ENCODE data around the gene CCR7. TPM values are rescaled to one million over a fixed set of nuclear protein-coding genes. Genes with fewer than 3 reads are reported as not detected.

Gene CCR7
- polyA plus RNA-seq, 2 of the 4 experiments (the other 2 are of a cell fraction): 0.84 to 1.4 TPM

DNA sequence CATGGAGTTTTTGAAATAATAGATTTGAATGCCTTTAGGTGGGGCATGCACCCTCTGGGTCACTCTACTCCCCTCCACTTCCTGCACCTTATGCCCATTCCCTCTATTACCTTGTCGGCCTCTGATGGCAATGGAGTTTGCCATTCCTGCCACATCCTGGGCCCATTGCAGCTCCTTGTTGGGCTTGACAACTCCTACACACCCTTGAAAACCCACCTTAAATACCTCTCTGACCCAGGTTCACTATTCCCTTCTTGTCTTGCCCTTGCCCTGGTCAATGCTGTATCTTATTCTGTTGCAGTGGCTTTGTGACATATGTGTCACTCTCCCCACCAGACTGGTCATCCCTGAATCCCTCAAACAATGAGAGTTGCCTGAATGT lies 2.4 kb downstream of the CCR7 start:
- FAIRE-seq (no peak), DNase-seq (ENCODE audit: low read depth in 1 of 2, low spot score in 1 of 2) (no peak), ATAC-seq (no peak)
- ChIA-PET CTCF (interaction anchor here (0.9 to 26.0 kb wide), 7 partner anchors 9 to 211 kb away, joined by 4 to 1144 read pairs (median 7); partner anchors contain the start of genes GJD3 and IGFBP4), POLR2A (no interaction called here)
- H3K4me1 ChIP-seq: peaks cover 39% of the 10 kb centered on the region
- 74% methylated on average over 1 of the region's 1 CpG for WGBS (ENCODE audit: missing lambda C conversion rate)
- H3K27ac ChIP-seq: peak overlapping the region in 1 of 2 experiments; percentile 95; a peak in 3 of 6 replicates
- no peak overlapping the region for H3K4me2 ChIP-seq
- no peak for TF ChIP-seq MAZ (IDR thresholded peaks at IDR 0.05; ENCODE audit: borderline replicate concordance, low read depth, low read length)
- H3K9me3 ChIP-seq: peaks cover 9% of the 10 kb centered on the region; the same call in 1 of the 3 replicates
- no peak overlapping the region for H3K4me3 ChIP-seq

GRCh38 chr17:40561871-40562611 lies 3.2 kb downstream of the CCR7 start:
- 90% methylated on average over 8 of the region's 8 CpGs for WGBS (ENCODE audit: missing lambda C conversion rate)
- DNase-seq (ENCODE audit: low read depth in 1 of 2, low spot score in 1 of 2) (peak in 1 of 2 experiments; percentile 39), FAIRE-seq (no peak), ATAC-seq (peak in 1 of 2 experiments; percentile 4; a peak in 1 of 6 replicates)
- peak overlapping the region; percentile 95 to 99 for H3K27ac ChIP-seq
- no peak overlapping the region for H3K4me3 ChIP-seq
- peaks cover 47% of the 10 kb centered on the region for H3K4me1 ChIP-seq
- no peak overlapping the region for H3K4me2 ChIP-seq
- CTCF ChIA-PET: interaction anchor here (0.6 to 26.0 kb wide), 17 partner anchors 8 to 259 kb away, joined by 3 to 1144 read pairs (median 33); partner anchors contain the start of genes GJD3, IGFBP4 and TOP2A
- POLR2A ChIA-PET: interaction anchor here (2.3 kb wide), 1 partner anchor 99 kb away, joined by 21 read pairs; no protein-coding TSS in a partner anchor
- TF ChIP-seq TFCP2L1 (CRISPR knock-in tag; IDR thresholded peaks at IDR 0.05): no peak
- TF ChIP-seq, protein P1, sequence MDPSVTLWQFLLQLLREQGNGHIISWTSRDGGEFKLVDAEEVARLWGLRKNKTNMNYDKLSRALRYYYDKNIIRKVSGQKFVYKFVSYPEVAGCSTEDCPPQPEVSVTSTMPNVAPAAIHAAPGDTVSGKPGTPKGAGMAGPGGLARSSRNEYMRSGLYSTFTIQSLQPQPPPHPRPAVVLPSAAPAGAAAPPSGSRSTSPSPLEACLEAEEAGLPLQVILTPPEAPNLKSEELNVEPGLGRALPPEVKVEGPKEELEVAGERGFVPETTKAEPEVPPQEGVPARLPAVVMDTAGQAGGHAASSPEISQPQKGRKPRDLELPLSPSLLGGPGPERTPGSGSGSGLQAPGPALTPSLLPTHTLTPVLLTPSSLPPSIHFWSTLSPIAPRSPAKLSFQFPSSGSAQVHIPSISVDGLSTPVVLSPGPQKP (IDR thresholded peaks at IDR 0.05; ENCODE audit: low read depth, low read length): no peak
- TF ChIP-seq NR3C1 (IDR thresholded peaks at IDR 0.05): no peak
- TF ChIP-seq EHMT2 (IDR thresholded peaks at IDR 0.05; ENCODE audit: low read depth): no peak
- TF ChIP-seq SMC3 (IDR thresholded peaks at IDR 0.05): no peak
- no peak for TF ChIP-seq NPAS2 (CRISPR knock-in tag; IDR thresholded peaks at IDR 0.05; ENCODE audit: borderline replicate concordance)
- TF ChIP-seq ZFP36 (IDR thresholded peaks at IDR 0.05; ENCODE audit: borderline replicate concordance, partially characterized antibody): no peak
- TF ChIP-seq CHD2 (IDR thresholded peaks at IDR 0.05; ENCODE audit: low read length, partially characterized antibody): no peak
- no peak for TF ChIP-seq ESRRA (IDR thresholded peaks at IDR 0.05; ENCODE audit: borderline replicate concordance, low read length)
- TF ChIP-seq, protein P2, sequence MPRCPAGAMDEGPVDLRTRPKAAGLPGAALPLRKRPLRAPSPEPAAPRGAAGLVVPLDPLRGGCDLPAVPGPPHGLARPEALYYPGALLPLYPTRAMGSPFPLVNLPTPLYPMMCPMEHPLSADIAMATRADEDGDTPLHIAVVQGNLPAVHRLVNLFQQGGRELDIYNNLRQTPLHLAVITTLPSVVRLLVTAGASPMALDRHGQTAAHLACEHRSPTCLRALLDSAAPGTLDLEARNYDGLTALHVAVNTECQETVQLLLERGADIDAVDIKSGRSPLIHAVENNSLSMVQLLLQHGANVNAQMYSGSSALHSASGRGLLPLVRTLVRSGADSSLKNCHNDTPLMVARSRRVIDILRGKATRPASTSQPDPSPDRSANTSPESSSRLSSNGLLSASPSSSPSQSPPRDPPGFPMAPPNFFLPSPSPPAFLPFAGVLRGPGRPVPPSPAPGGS (IDR thresholded peaks at IDR 0.05): no peak
- TF ChIP-seq CBX2 (IDR thresholded peaks at IDR 0.05; ENCODE audit: borderline replicate concordance, low read depth): no peak
- no peak for TF ChIP-seq ZSCAN20 (CRISPR knock-in tag; IDR thresholded peaks at IDR 0.05)
- no peak for TF ChIP-seq HEYL (CRISPR knock-in tag; IDR thresholded peaks at IDR 0.05)
- no peak for TF ChIP-seq BHLHE40 (IDR thresholded peaks at IDR 0.05; ENCODE audit: low read depth, low read length)
- TF ChIP-seq RNF2 (IDR thresholded peaks at IDR 0.05; ENCODE audit: borderline replicate concordance, low read depth): no peak
- TF ChIP-seq POLR2AphosphoS2 (conservative IDR thresholded peaks at IDR 0.05; ENCODE audit: low read length): no peak
- no peak for TF ChIP-seq GATA3 (IDR thresholded peaks at IDR 0.05; ENCODE audit: borderline replicate concordance)
- TF ChIP-seq HDAC2 (IDR thresholded peaks at IDR 0.05): no peak
- TF ChIP-seq, protein P3, sequence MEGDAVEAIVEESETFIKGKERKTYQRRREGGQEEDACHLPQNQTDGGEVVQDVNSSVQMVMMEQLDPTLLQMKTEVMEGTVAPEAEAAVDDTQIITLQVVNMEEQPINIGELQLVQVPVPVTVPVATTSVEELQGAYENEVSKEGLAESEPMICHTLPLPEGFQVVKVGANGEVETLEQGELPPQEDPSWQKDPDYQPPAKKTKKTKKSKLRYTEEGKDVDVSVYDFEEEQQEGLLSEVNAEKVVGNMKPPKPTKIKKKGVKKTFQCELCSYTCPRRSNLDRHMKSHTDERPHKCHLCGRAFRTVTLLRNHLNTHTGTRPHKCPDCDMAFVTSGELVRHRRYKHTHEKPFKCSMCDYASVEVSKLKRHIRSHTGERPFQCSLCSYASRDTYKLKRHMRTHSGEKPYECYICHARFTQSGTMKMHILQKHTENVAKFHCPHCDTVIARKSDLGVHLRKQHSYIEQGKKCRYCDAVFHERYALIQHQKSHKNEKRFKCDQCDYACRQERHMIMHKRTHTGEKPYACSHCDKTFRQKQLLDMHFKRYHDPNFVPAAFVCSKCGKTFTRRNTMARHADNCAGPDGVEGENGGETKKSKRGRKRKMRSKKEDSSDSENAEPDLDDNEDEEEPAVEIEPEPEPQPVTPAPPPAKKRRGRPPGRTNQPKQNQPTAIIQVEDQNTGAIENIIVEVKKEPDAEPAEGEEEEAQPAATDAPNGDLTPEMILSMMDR (IDR thresholded peaks at IDR 0.05): no peak
- TF ChIP-seq JUNB (IDR thresholded peaks at IDR 0.05): no peak
- 0 out of 3 replicates have a peak, but pooled peaks cover 2% of the 10 kb centered on the region for H3K9me3 ChIP-seq
